OCI-LY7 (cell line): ENCODE measurements around the gene C1QA. TPM values are rescaled to one million over a fixed set of nuclear protein-coding genes. Genes with fewer than 3 reads are reported as not detected.
A peak's percentile ranks its signal among the peaks of the same experiment; 100 is the strongest.
"Not testable (repeated sequence)": the region's sequence is repeated elsewhere in the genome, so short reads cannot be mapped to it uniquely, and the experiment has no call there.

ENCODE experiments used
- BruUV-seq: library from RNA; stranded (reverse); fragments of 400-500 nt; replicated peaks from 2 replicates; lab custom pipeline; 2021; lab: Mats Ljungman, UMichigan
- CTCF ChIA-PET: fragments of 300-600 bp; sonication (Branson Sonifier 250); formaldehyde crosslinking; loops from one replicate; lab custom pipeline; 2022; ENCODE audit warnings: antibody characterized with exemption; ENCODE audit not compliant: unreplicated experiment; lab: Charles Lee
- POLR2A ChIA-PET: fragments of 300-600 bp; sonication (Branson Sonifier 250); formaldehyde crosslinking; loops from one replicate; lab custom pipeline; 2022; ENCODE audit warnings: antibody characterized with exemption; lab: Charles Lee
- DNase-seq: peaks from one replicate; pipeline ENCODE4 v3.0.0-alpha.2; 2015; ENCODE audit warnings: low spot score
- H2AFZ ChIP-seq: fragments of 200-600 bp; sonication (generic), shearing (Covaris generic); 2 replicates; pipeline ENCODE4 v1.6.1; 2014; ENCODE audit warnings: mild to moderate bottlenecking, antibody characterized with exemption, low read length, moderate library complexity
- H3K27ac ChIP-seq: fragments of 200-600 bp; sonication (generic); 2 replicates; pipeline ENCODE4 v1.5.1; 2014; ENCODE audit warnings: mixed run types, low read depth, mild to moderate bottlenecking, moderate library complexity, low read length, inconsistent platforms; ENCODE audit not compliant: poor library complexity, severe bottlenecking
- H3K36me3 ChIP-seq: fragments of 200-600 bp; sonication (generic); 2 replicates; pipeline ENCODE4 v1.6.1; 2014; ENCODE audit warnings: mild to moderate bottlenecking, antibody characterized with exemption, low read length, moderate library complexity, mixed read lengths; ENCODE audit not compliant: insufficient read depth
- H3K4me1 ChIP-seq: fragments of 200-600 bp; sonication (generic); 2 replicates; pipeline ENCODE4 v1.5.1; 2014; ENCODE audit warnings: mild to moderate bottlenecking, low read length; ENCODE audit not compliant: insufficient read depth, poor library complexity, severe bottlenecking
- H3K4me2 ChIP-seq: fragments of 200-600 bp; sonication (generic); 2 replicates; pipeline ENCODE4 v1.6.1; 2014; ENCODE audit warnings: mild to moderate bottlenecking, low read length
- H3K4me3 ChIP-seq: fragments of 200-600 bp; sonication (generic); 2 replicates; pipeline ENCODE4 v1.5.1; 2014; ENCODE audit warnings: mild to moderate bottlenecking, low read depth, low read length; ENCODE audit not compliant: poor library complexity, severe bottlenecking
- H3K79me2 ChIP-seq: fragments of 200-600 bp; sonication (generic); 2 replicates; pipeline ENCODE4 v1.6.1; 2016; ENCODE audit warnings: low read depth, mild to moderate bottlenecking, low read length, moderate library complexity, mixed read lengths; ENCODE audit not compliant: insufficient read depth
- H3K9me2 ChIP-seq: fragments of 200-600 bp; sonication (generic); 2 replicates; pipeline ENCODE4 v1.6.1; 2016; ENCODE audit warnings: mild to moderate bottlenecking, low read length, mixed read lengths; ENCODE audit not compliant: insufficient read depth
- H3K9me3 ChIP-seq: fragments of 200-600 bp; sonication (generic); 2 replicates; pipeline ENCODE4 v1.6.1; 2014; ENCODE audit warnings: mild to moderate bottlenecking, mixed run types, low read length, mixed read lengths
- H4K20me1 ChIP-seq: fragments of 200-600 bp; sonication (generic); 2 replicates; pipeline ENCODE4 v1.6.1; 2014; ENCODE audit warnings: mild to moderate bottlenecking, antibody characterized with exemption, low read length, moderate library complexity, mixed read lengths; ENCODE audit not compliant: insufficient read depth
- CTCF ChIP-seq: fragments of 200-600 bp; sonication (generic); conservative IDR thresholded peaks from 2 replicates; pipeline ENCODE4 v1.5.1; 2014; ENCODE audit warnings: mild to moderate bottlenecking, antibody characterized with exemption, low read length, moderate library complexity, mixed read lengths
- EZH2phosphoT487 ChIP-seq: fragments of 200-600 bp; sonication (generic); IDR thresholded peaks from 2 replicates; pipeline ENCODE4 v1.6.1; 2018; ENCODE audit warnings: low read depth, borderline replicate concordance, mild to moderate bottlenecking, mixed run types, antibody characterized with exemption, low read length, moderate library complexity, mixed read lengths
- intact Hi-C: fragments of 100-400 bp; cut with micrococcal nuclease; formaldehyde crosslinking; loops from one replicate; pipeline ENCODE4 v1.10.0; 2022; ENCODE audit not compliant: unreplicated experiment
- total RNA-seq, 2 experiments: library from RNA; depleted of rRNA in 1 of 2; stranded (reverse); fragments of >200 nt in 1 of 2; shearing (Covaris generic) in 1 of 2; gene quantifications; 2 replicates each; pipeline ENCODE4 v1.2.3, GENCODE V29; 2014 to 2022

C1QA gene
- total RNA-seq, 2 experiments from 2014 or later, result not detected

DNA sequence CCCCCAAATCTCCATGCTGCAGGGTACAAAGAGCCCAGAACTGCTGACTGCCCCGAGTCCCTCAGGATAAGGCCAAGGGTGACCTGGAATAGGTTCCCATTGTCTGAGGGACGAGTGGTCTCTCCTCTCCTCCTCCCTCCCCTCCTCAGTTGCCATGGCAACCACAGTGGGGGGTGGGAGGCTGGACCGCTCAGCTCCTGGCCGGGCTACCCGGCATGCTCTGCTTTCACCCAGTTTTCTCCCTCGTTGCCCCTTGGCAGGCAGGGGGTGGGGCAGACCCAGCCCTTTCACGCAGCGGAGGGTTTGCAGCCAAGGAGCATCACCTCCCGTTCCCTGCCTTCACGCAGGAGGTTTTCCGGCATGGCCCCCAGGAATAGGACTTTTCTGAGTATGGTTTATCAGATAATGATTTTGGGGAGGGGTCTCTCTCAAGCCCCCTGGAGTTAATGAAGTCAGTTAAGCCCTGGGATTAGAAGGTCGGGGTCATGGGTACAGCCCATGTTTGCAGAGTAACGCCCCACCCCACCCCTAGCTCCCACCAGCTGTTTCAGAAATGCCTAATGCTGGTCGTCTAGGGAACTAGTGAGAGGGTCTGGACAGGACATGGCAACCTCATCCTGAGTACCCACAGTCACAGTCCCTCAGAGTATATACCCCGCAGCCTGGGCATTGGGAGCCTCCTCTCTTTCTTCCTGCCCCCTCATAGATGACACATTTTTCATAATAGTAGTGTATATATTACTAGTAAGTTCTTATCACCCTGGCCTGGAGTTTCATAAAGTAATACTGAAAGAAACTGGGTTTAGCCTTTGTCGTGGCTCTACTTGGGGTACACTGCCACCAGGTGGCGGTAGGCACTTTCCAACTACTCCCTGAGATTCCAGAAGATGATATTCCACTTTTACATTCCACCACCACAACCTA is 37.3 kb downstream of the C1QA start:
- Histone ChIP-seq H4K20me1 (no peaks in the 10 kb centered on the region), H3K4me1 (no peaks in the 10 kb centered on the region), H3K36me3 (no peaks in the 10 kb centered on the region), H3K9me2 (no peaks in the 10 kb centered on the region), H3K4me3 (no peak overlapping the region), H3K27ac (no peak overlapping the region), H2AFZ (no peak overlapping the region), H3K9me3 (no peaks in the 10 kb centered on the region), H3K4me2 (no peak overlapping the region), H3K79me2 (no peaks in the 10 kb centered on the region)
- ChIA-PET POLR2A (no interaction called here), CTCF (interaction anchor here (0.6 kb wide), 1 partner anchor 8 kb away, joined by 3 read pairs; no protein-coding TSS in a partner anchor)
- BruUV-seq, result no TSS peak
- intact Hi-C loops, result loop anchor here (1.0 kb wide), 2 partner anchors 216 to 257 kb away; no protein-coding TSS in a partner anchor
- DNase-seq, result peak; percentile 36
- peak; percentile 94 for TF ChIP-seq CTCF
- no peak for TF ChIP-seq EZH2phosphoT487

GRCh38 chr1:22674410-22674749 is 38.0 kb downstream of the C1QA start:
- no peak for DNase-seq

DNA sequence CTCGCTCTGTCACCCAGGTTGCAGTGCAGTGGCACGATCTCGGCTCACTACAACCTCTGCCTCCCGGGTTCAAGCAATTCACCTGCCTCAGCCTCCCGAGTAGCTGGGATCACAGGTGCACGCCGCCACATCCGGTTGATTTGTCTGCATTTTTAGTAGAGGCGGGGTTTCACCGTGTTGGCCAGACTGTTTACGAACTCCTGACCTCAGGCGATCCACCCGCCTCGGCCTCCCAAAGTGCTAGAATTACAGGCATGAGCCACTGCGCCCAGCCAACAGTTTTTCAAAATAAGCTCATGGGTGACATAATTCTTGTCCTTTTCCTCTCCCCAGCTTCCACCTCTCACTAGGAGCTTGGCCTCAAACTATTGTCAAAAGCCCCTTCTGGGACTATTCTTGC is 39.7 kb downstream of the C1QA start:
- POLR2A ChIA-PET, CTCF ChIA-PET, H3K79me2 ChIP-seq, H3K9me2 ChIP-seq, H2AFZ ChIP-seq, H3K9me3 ChIP-seq, intact Hi-C loops, H3K36me3 ChIP-seq, H3K27ac ChIP-seq, H3K4me3 ChIP-seq, BruUV-seq, H3K4me2 ChIP-seq, H4K20me1 ChIP-seq, H3K4me1 ChIP-seq, DNase-seq: not testable (repeated sequence)

More at GRCh38 chr1:22674410-22674749, 38.0 kb downstream of the C1QA start:
- no peaks in the 10 kb centered on the region for H3K9me3 ChIP-seq
- POLR2A ChIA-PET, result no interaction called here
- H3K4me1 ChIP-seq, result no peaks in the 10 kb centered on the region
- H2AFZ ChIP-seq, result no peak overlapping the region
- H3K9me2 ChIP-seq, result no peaks in the 10 kb centered on the region
- H3K36me3 ChIP-seq, result no peaks in the 10 kb centered on the region
- H3K4me2 ChIP-seq, result no peak overlapping the region
- intact Hi-C loops, result loop anchor here (1.0 kb wide), 2 partner anchors 215 to 256 kb away; no protein-coding TSS in a partner anchor
- H4K20me1 ChIP-seq, result no peaks in the 10 kb centered on the region
- CTCF ChIA-PET, result interaction anchor here (0.6 kb wide), 1 partner anchor 188 kb away, joined by 3 read pairs; no protein-coding TSS in a partner anchor
- BruUV-seq, result no TSS peak
- TF ChIP-seq EZH2phosphoT487 (no peak), CTCF (peak; percentile 17; the same call in 1 of the 2 replicates)
- no peak overlapping the region for H3K27ac ChIP-seq
- H3K4me3 ChIP-seq, result no peak overlapping the region
- H3K79me2 ChIP-seq, result no peaks in the 10 kb centered on the region
